HEK293 (cell line): ENCODE data around the gene CENPH.
A peak's percentile ranks its signal among the peaks of the same experiment; 100 is the strongest.

Source experiments
- OVOL3 ChIP-seq: fragments of 450-650 bp; formaldehyde crosslinking; IDR thresholded peaks from 2 replicates; pipeline ENCODE4 v1.5.1; 2016; ENCODE audit warnings: missing biosample characterization, missing genetic modification characterization
- RBAK ChIP-seq: fragments of 450-650 bp; formaldehyde crosslinking; IDR thresholded peaks from 2 replicates; pipeline ENCODE4 v1.5.1; 2016; ENCODE audit warnings: missing biosample characterization, missing genetic modification characterization
- ZBTB21 ChIP-seq: fragments of 450-650 bp; formaldehyde crosslinking; IDR thresholded peaks from 2 replicates; pipeline ENCODE4 v1.5.1; 2017; ENCODE audit warnings: missing biosample characterization, missing genetic modification characterization
- ZNF16 ChIP-seq: fragments of 450-650 bp; formaldehyde crosslinking; IDR thresholded peaks from 2 replicates; pipeline ENCODE4 v1.5.1; 2016; ENCODE audit warnings: low read depth, missing biosample characterization, missing genetic modification characterization
- ZNF391 ChIP-seq: fragments of 450-650 bp; formaldehyde crosslinking; IDR thresholded peaks from 2 replicates; pipeline ENCODE4 v1.5.1; 2016; ENCODE audit warnings: low read depth, missing biosample characterization, missing genetic modification characterization, borderline replicate concordance
- ZNF501 ChIP-seq: fragments of 450-650 bp; formaldehyde crosslinking; IDR thresholded peaks from 2 replicates; pipeline ENCODE4 v1.5.1; 2016; ENCODE audit warnings: missing biosample characterization, missing genetic modification characterization
- ZNF510 ChIP-seq: fragments of 450-650 bp; formaldehyde crosslinking; IDR thresholded peaks from 2 replicates; pipeline ENCODE4 v1.5.1; 2018; ENCODE audit warnings: mild to moderate bottlenecking, missing genetic modification characterization, missing biosample characterization; ENCODE audit not compliant: insufficient replicate concordance
- ZNF529 ChIP-seq: fragments of 450-650 bp; formaldehyde crosslinking; IDR thresholded peaks from 2 replicates; pipeline ENCODE4 v1.5.1; 2017; ENCODE audit warnings: missing genetic modification characterization, missing biosample characterization; ENCODE audit not compliant: insufficient replicate concordance
- ZNF544 ChIP-seq: fragments of 450-650 bp; formaldehyde crosslinking; IDR thresholded peaks from 2 replicates; pipeline ENCODE4 v1.5.0; 2017; ENCODE audit warnings: missing biosample characterization, missing genetic modification characterization
- ZNF555 ChIP-seq: fragments of 450-650 bp; formaldehyde crosslinking; conservative IDR thresholded peaks from 2 replicates; pipeline ENCODE4 v1.5.1; 2017; ENCODE audit warnings: missing biosample characterization, mild to moderate bottlenecking, missing genetic modification characterization, inconsistent platforms
- ZNF560 ChIP-seq: fragments of 450-650 bp; formaldehyde crosslinking; IDR thresholded peaks from 2 replicates; pipeline ENCODE4 v1.5.1; 2017; ENCODE audit warnings: missing biosample characterization, missing genetic modification characterization, borderline replicate concordance
- ZNF561 ChIP-seq: fragments of 450-650 bp; IDR thresholded peaks from 2 replicates; pipeline ENCODE4 v1.5.1; 2018; ENCODE audit warnings: missing biosample characterization, missing genetic modification characterization, borderline replicate concordance
- ZNF623 ChIP-seq: fragments of 450-650 bp; formaldehyde crosslinking; IDR thresholded peaks from 2 replicates; pipeline ENCODE4 v1.5.1; 2016; ENCODE audit warnings: missing biosample characterization, missing genetic modification characterization
- ZNF664 ChIP-seq: fragments of 450-650 bp; formaldehyde crosslinking; IDR thresholded peaks from 2 replicates; pipeline ENCODE4 v1.5.1; 2016; ENCODE audit warnings: missing biosample characterization, missing genetic modification characterization
- ZNF701 ChIP-seq: fragments of 450-650 bp; formaldehyde crosslinking; IDR thresholded peaks from 2 replicates; pipeline ENCODE4 v1.5.1; 2016; ENCODE audit warnings: missing biosample characterization, missing genetic modification characterization
- ZNF792 ChIP-seq: fragments of 450-650 bp; formaldehyde crosslinking; IDR thresholded peaks from 2 replicates; pipeline ENCODE4 v1.5.1; 2016; ENCODE audit warnings: missing biosample characterization, missing genetic modification characterization
- TF ChIP-seq, protein P1 (sequence below): fragments of 450-650 bp; formaldehyde crosslinking; IDR thresholded peaks from 2 replicates; pipeline ENCODE4 v1.5.1; 2016; ENCODE audit warnings: missing biosample characterization, missing genetic modification characterization
- TF ChIP-seq, protein P2 (sequence below): fragments of 450-650 bp; formaldehyde crosslinking; IDR thresholded peaks from 2 replicates; pipeline ENCODE4 v1.5.1; 2016; ENCODE audit warnings: missing biosample characterization, missing genetic modification characterization
- TF ChIP-seq, protein P3 (sequence below): fragments of 450-650 bp; formaldehyde crosslinking; IDR thresholded peaks from 2 replicates; pipeline ENCODE4 v1.5.1; 2016; ENCODE audit warnings: missing biosample characterization, missing genetic modification characterization
- TF ChIP-seq, protein P4 (sequence below): fragments of 450-650 bp; formaldehyde crosslinking; IDR thresholded peaks from 2 replicates; pipeline ENCODE4 v1.5.1; 2016; ENCODE audit warnings: missing biosample characterization, missing genetic modification characterization, borderline replicate concordance
- TF ChIP-seq, protein P5 (sequence below): fragments of 450-650 bp; formaldehyde crosslinking; IDR thresholded peaks from 2 replicates; pipeline ENCODE4 v1.5.1; 2016; ENCODE audit warnings: missing biosample characterization, missing genetic modification characterization
- TF ChIP-seq, protein P6 (sequence below): fragments of 450-650 bp; formaldehyde crosslinking; IDR thresholded peaks from 2 replicates; pipeline ENCODE4 v1.5.1; 2017; ENCODE audit warnings: missing biosample characterization, missing genetic modification characterization

Gene CENPH

DNA sequence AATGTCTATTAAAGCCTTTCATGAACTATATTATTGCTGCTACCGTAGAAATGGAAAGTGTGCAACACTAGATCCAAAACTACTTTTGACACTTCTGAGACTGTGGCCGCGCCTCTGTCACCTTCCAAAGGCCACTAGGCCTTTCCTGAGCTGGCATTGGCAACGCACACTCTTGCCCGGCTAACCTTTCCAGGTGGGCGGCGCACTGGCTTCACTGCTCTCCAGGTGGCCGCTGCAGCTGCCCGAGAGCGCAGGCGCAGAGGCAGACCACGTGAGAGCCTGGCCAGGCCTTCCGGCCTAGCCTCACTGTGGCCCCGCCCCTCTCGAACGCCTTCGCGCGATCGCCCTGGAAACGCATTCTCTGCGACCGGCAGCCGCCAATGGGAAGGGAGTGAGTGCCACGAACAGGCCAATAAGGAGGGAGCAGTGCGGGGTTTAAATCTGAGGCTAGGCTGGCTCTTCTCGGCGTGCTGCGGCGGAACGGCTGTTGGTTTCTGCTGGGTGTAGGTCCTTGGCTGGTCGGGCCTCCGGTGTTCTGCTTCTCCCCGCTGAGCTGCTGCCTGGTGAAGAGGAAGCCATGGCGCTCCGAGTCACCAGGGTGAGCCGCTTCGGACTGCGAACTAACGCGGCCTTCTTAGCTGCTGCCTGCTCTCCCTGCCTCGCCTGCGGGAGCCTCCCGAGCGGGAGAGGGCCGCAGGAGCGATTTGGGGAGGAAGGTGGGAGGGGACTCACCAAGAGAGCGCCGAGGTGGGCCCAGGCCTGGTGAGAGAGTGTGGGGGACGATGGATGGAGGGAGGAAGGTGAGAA, 22.5 kb upstream of the CENPH start, which contains the start of gene CCNB1 (continued):
- TF ChIP-seq ZNF555 (tag by site-specific recombination) (no peak), ZNF664 (no peak), RBAK (no peak), ZNF701 (tag by site-specific recombination) (no peak), ZBTB21 (tag by site-specific recombination) (no peak), ZNF16 (tag by site-specific recombination) (no peak), ZNF529 (tag by site-specific recombination) (no peak), ZNF501 (tag by site-specific recombination) (peak; percentile 95), ZNF510 (tag by site-specific recombination) (no peak), OVOL3 (tag by site-specific recombination) (no peak), ZNF544 (no peak), ZNF623 (tag by site-specific recombination) (no peak), ZNF391 (tag by site-specific recombination) (peak; percentile 30; the same call in 1 of the 2 replicates), ZNF561 (peak; percentile 11; the same call in 1 of the 2 replicates), ZNF792 (tag by site-specific recombination) (no peak), ZNF560 (no peak)
- TF ChIP-seq, protein P1, sequence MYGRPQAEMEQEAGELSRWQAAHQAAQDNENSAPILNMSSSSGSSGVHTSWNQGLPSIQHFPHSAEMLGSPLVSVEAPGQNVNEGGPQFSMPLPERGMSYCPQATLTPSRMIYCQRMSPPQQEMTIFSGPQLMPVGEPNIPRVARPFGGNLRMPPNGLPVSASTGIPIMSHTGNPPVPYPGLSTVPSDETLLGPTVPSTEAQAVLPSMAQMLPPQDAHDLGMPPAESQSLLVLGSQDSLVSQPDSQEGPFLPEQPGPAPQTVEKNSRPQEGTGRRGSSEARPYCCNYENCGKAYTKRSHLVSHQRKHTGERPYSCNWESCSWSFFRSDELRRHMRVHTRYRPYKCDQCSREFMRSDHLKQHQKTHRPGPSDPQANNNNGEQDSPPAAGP (tag by site-specific recombination): 0 out of 2 replicates have a peak, but pooled peaks have one; percentile 26
- TF ChIP-seq, protein P2, sequence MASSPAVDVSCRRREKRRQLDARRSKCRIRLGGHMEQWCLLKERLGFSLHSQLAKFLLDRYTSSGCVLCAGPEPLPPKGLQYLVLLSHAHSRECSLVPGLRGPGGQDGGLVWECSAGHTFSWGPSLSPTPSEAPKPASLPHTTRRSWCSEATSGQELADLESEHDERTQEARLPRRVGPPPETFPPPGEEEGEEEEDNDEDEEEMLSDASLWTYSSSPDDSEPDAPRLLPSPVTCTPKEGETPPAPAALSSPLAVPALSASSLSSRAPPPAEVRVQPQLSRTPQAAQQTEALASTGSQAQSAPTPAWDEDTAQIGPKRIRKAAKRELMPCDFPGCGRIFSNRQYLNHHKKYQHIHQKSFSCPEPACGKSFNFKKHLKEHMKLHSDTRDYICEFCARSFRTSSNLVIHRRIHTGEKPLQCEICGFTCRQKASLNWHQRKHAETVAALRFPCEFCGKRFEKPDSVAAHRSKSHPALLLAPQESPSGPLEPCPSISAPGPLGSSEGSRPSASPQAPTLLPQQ (tag by site-specific recombination): peak; percentile 99
- TF ChIP-seq, protein P3, sequence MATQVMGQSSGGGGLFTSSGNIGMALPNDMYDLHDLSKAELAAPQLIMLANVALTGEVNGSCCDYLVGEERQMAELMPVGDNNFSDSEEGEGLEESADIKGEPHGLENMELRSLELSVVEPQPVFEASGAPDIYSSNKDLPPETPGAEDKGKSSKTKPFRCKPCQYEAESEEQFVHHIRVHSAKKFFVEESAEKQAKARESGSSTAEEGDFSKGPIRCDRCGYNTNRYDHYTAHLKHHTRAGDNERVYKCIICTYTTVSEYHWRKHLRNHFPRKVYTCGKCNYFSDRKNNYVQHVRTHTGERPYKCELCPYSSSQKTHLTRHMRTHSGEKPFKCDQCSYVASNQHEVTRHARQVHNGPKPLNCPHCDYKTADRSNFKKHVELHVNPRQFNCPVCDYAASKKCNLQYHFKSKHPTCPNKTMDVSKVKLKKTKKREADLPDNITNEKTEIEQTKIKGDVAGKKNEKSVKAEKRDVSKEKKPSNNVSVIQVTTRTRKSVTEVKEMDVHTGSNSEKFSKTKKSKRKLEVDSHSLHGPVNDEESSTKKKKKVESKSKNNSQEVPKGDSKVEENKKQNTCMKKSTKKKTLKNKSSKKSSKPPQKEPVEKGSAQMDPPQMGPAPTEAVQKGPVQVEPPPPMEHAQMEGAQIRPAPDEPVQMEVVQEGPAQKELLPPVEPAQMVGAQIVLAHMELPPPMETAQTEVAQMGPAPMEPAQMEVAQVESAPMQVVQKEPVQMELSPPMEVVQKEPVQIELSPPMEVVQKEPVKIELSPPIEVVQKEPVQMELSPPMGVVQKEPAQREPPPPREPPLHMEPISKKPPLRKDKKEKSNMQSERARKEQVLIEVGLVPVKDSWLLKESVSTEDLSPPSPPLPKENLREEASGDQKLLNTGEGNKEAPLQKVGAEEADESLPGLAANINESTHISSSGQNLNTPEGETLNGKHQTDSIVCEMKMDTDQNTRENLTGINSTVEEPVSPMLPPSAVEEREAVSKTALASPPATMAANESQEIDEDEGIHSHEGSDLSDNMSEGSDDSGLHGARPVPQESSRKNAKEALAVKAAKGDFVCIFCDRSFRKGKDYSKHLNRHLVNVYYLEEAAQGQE (tag by site-specific recombination): peak; percentile 33; the same call in 1 of the 2 replicates
- TF ChIP-seq, protein P4, sequence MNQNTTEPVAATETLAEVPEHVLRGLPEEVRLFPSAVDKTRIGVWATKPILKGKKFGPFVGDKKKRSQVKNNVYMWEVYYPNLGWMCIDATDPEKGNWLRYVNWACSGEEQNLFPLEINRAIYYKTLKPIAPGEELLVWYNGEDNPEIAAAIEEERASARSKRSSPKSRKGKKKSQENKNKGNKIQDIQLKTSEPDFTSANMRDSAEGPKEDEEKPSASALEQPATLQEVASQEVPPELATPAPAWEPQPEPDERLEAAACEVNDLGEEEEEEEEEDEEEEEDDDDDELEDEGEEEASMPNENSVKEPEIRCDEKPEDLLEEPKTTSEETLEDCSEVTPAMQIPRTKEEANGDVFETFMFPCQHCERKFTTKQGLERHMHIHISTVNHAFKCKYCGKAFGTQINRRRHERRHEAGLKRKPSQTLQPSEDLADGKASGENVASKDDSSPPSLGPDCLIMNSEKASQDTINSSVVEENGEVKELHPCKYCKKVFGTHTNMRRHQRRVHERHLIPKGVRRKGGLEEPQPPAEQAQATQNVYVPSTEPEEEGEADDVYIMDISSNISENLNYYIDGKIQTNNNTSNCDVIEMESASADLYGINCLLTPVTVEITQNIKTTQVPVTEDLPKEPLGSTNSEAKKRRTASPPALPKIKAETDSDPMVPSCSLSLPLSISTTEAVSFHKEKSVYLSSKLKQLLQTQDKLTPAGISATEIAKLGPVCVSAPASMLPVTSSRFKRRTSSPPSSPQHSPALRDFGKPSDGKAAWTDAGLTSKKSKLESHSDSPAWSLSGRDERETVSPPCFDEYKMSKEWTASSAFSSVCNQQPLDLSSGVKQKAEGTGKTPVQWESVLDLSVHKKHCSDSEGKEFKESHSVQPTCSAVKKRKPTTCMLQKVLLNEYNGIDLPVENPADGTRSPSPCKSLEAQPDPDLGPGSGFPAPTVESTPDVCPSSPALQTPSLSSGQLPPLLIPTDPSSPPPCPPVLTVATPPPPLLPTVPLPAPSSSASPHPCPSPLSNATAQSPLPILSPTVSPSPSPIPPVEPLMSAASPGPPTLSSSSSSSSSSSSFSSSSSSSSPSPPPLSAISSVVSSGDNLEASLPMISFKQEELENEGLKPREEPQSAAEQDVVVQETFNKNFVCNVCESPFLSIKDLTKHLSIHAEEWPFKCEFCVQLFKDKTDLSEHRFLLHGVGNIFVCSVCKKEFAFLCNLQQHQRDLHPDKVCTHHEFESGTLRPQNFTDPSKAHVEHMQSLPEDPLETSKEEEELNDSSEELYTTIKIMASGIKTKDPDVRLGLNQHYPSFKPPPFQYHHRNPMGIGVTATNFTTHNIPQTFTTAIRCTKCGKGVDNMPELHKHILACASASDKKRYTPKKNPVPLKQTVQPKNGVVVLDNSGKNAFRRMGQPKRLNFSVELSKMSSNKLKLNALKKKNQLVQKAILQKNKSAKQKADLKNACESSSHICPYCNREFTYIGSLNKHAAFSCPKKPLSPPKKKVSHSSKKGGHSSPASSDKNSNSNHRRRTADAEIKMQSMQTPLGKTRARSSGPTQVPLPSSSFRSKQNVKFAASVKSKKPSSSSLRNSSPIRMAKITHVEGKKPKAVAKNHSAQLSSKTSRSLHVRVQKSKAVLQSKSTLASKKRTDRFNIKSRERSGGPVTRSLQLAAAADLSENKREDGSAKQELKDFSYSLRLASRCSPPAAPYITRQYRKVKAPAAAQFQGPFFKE (tag by site-specific recombination): no peak
- TF ChIP-seq, protein P5, sequence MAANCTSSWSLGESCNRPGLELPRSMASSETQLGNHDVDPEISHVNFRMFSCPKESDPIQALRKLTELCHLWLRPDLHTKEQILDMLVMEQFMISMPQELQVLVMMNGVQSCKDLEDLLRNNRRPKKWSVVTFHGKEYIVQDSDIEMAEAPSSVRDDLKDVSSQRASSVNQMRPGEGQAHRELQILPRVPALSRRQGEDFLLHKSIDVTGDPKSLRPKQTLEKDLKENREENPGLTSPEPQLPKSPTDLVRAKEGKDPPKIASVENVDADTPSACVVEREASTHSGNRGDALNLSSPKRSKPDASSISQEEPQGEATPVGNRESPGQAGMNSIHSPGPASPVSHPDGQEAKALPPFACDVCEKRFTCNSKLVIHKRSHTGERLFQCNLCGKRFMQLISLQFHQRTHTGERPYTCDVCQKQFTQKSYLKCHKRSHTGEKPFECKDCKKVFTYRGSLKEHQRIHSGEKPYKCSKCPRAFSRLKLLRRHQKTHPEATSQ (tag by site-specific recombination): no peak
- TF ChIP-seq, protein P6, sequence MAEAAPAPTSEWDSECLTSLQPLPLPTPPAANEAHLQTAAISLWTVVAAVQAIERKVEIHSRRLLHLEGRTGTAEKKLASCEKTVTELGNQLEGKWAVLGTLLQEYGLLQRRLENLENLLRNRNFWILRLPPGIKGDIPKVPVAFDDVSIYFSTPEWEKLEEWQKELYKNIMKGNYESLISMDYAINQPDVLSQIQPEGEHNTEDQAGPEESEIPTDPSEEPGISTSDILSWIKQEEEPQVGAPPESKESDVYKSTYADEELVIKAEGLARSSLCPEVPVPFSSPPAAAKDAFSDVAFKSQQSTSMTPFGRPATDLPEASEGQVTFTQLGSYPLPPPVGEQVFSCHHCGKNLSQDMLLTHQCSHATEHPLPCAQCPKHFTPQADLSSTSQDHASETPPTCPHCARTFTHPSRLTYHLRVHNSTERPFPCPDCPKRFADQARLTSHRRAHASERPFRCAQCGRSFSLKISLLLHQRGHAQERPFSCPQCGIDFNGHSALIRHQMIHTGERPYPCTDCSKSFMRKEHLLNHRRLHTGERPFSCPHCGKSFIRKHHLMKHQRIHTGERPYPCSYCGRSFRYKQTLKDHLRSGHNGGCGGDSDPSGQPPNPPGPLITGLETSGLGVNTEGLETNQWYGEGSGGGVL: peak; percentile 55
